ENCODE data around the gene ARHGAP26. TPM values are rescaled to one million over a fixed set of nuclear protein-coding genes. Genes with fewer than 3 reads are reported as not detected.
"Not testable (repeated sequence)": the region's sequence is repeated elsewhere in the genome, so short reads cannot be mapped to it uniquely, and the experiment has no call there.

ARHGAP26 gene
- total RNA-seq, 1 donor from 2014 or later = 71.6 TPM

GRCh38 chr5:143092711-143093451 is 322.7 kb downstream of the ARHGAP26 start:
- ATAC-seq; DNase-seq (ENCODE audit: low spot score); intact Hi-C loops (cut with DNase I): not testable (repeated sequence)

DNA sequence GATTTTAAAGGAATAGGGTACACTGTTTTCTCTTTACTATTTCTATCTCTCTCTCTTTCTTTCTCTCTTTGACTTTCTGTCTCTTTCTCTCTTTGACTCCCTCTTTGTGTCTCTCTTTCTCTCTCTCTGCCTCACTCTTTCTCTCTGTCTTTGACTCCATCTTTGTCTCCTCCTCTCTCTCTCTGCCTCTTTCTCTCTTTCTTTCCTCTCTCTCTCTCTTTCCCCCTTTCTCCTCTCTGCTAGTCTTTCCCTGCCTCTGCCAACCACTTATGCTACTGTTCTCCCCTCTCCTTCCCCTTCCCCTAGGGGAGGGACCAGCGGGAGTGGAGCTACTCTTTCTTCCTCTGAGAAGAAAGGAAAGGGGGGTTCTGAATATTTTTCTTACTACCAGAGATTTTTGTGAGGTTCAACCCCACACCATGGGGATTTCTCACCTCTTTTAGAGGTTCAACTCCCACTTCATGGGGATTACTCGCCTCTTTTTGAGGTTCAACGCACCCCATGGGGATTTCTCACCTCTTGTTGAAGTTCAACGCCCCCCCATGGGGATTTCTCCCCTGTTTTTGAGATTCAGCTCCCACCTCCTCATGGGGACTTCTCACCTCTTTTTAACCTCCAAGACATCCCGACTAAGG is 323.4 kb downstream of the ARHGAP26 start:
- ATAC-seq (peak; percentile 38), DNase-seq (ENCODE audit: low spot score) (no peak)
- intact Hi-C loops (cut with DNase I) = no loop called here

DNA sequence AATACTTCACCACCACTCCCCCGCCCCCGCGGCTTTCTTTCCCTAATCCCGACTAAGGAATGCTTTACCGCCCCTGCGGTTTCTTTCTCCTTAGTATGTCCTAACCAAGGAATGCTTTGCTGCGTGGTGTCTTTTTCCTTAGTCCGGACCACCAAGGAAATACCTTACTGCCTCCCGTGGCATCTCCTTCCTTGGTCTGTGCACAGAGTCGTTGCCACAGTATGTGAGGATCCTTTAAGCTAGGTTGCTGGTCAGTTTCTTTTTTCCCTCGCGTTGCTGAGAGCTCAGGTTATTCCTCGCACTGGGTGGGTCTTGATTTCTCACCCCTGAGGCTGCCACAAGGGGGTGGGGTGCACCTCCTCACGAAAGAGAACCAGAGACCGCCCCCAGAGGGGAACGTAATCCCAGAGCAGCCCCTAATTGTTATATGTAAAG is 323.9 kb downstream of the ARHGAP26 start:
- ATAC-seq (peak; percentile 74), DNase-seq (ENCODE audit: low spot score) (no peak)
- intact Hi-C loops (cut with DNase I) = no loop called here

DNA sequence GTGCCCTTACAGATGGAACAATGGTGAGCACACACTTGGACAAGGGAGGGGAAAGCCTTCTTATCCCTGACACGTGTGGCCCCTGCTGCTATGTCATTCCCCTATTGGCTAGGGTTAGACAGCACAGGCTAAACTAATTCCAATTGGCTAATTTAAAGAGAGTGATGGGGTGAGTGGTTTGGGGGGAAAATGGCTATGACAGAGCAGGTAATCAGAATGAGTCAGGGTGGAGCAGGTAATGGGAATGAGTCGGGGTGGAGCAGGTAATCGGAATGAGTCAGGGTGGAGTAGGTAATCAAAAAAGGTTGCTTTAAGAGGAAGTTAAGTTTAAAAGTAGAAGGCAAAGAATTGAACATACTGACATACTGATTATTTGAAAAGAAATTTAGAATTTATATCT is 324.4 kb downstream of the ARHGAP26 start:
- DNase-seq (ENCODE audit: low spot score); ATAC-seq; intact Hi-C loops (cut with DNase I): not testable (repeated sequence)

DNA sequence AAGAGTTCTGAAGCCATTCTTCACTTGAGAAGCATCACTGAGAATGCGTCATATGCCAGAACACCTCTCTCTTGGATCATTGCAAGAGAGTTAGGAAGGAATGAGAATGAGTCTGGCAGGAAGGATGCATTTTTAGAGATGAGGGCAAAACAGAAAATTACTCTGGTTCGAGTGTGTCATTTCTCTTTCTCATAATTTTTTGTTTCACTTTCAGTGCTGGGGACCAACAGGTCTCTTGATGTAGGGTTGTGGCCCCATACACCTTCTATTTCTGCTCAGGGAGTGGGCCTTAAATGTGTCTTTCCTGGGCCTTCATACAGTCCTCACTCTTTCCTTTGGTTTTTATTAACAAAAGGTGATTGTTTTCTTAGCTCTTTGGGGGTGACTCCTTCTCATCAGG is 330.9 kb downstream of the ARHGAP26 start:
- no peak for DNase-seq (ENCODE audit: low spot score)
- intact Hi-C loops (cut with DNase I) = no loop called here
- ATAC-seq = no peak

GRCh38 chr5:143101725-143102386 is 331.7 kb downstream of the ARHGAP26 start:
- DNase-seq (ENCODE audit: low spot score) (no peak), ATAC-seq (no peak)
- intact Hi-C loops (cut with DNase I) = no loop called here

DNA sequence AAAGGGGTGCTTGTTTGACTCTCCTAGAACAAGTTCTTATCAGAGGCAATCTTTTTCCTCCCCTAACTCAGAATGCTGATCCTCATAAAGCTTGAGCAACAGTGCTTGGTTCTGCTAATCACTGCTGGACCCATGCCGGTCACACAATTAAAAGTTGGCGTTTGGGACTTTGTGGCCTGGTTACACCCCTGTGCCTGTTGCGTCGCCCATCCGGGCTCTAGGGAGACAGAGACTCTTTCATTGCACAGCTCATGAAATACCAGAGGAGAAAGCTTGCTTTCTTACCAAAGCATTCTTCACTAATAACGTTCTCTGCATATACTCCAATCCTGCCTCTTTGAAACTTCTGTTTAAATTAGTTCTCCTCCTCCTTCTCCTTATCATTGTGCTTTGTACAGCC is 332.2 kb downstream of the ARHGAP26 start:
- DNase-seq (ENCODE audit: low spot score) (no peak), ATAC-seq (peak; percentile 62)
- intact Hi-C loops (cut with DNase I) = no loop called here

GRCh38 chr5:143105216-143105905 is 335.2 kb downstream of the ARHGAP26 start:
- intact Hi-C loops (cut with DNase I) = no loop called here
- no peak for ATAC-seq
- no peak for DNase-seq (ENCODE audit: low spot score)

DNA sequence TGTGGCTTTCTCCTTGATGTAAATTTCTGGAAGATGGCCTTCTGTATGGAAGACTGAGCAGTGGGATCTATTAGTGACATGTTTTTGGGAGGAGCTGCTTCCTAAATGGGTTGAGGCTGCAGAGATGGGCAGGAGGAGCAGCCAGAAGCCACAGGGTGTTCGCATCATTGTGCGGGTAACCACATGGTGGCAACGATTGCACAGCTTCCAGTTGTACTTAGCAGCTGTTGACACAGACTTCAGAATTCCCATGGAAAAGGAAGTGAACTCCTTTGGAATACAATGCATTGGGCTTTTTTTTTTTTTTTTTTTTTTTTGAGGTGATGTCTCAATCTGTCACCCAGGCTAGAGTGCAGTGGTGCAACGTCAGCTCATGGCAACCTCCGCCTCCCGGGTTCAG is 336.0 kb downstream of the ARHGAP26 start:
- DNase-seq (ENCODE audit: low spot score) (no peak), ATAC-seq (peak; percentile 86)
- intact Hi-C loops (cut with DNase I) = no loop called here

DNA sequence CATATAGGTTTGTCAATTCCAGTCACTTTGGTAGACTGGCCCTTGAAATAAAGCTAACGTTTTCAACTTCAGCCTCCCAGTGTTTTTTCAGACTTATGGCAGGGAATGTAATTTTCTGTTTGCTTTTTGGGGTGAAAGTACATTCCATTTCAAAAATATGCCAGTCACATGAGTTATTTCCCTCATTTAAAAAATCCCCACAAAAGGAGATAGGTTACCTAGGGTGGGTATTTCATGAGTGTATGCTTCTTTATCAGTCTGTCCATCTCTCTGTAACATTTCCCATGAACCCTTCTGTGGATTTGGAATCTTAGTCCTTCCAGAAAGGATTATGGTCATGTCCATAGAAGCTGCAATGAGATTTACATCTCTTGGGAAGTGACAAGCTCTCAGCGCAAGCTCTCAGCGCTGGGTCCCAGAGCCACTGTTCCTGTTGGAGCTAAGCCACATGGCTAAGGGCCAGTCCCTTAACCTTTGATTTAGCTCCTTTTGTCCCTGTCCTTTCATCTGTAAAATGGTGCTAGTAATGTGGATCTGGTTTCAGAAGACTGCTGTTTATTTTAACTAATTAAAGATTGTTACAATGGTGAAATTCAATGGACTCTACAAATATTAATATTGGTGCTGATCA is 338.4 kb downstream of the ARHGAP26 start:
- intact Hi-C loops (cut with DNase I) = no loop called here
- peak; percentile 27 for ATAC-seq
- DNase-seq (ENCODE audit: low spot score) = no peak

DNA sequence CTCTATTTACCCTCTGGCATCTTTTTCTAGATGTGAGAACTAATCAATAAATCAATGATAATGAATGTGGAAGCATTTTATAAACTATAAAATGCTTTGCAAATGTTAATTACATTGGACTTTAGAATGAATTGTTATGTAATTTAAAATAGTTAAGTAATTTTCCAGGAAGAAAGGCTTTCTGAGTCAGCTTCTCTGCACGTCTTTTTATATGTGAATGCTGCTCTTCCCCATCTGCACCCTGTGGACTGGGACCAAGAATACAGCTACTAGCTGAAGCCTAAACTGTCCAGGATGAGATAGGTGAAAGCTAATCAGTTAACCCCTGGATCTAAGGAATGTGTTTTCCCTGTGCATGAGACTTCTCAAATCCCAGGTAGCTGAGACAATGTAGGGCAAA is 340.4 kb downstream of the ARHGAP26 start:
- DNase-seq (ENCODE audit: low spot score) (no peak), ATAC-seq (no peak)
- intact Hi-C loops (cut with DNase I) = no loop called here

DNA sequence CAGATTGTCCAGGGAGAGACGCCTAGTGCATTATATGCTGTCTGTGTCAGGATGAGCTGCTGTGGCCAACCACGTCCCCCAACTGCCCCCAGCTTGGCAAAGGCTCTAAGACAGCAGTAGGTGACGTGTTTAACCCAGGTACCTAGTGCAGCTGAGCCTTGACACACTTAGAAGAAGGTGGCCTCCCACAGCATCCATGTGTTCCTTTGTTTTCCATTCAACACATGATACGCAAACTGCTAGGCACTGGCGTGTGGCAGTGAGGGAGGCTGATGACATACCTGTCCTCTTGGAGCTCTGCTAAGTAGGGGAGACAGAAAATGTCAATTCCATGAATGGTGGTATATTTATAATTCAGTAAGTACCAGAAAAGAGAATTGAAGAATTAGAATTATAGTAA is 341.6 kb downstream of the ARHGAP26 start:
- DNase-seq (ENCODE audit: low spot score) (no peak), ATAC-seq (no peak)
- intact Hi-C loops (cut with DNase I) = no loop called here

GRCh38 chr5:143113461-143113860 is 343.3 kb downstream of the ARHGAP26 start:
- ATAC-seq (no peak), DNase-seq (ENCODE audit: low spot score) (no peak)
- intact Hi-C loops (cut with DNase I) = no loop called here

DNA sequence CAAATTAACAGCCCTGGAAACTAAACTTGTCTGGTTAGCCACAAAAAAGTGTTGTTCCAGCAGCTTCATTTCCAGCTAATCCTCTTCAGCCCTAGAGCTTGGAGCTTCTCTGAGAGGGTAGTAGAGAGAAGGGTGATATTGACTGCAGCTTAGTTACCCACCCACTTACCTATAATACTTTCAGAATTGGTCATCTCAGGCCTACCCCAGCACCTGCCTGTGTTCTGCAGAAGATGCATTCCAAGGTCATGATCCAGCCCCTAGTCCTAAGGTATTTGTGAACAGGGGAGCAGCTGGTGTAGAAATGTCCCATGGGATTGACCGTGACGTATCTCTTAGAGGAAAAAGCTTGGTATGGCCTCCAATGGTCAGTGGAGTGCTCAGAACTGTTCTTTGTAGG is 344.3 kb downstream of the ARHGAP26 start:
- DNase-seq (ENCODE audit: low spot score) (no peak), ATAC-seq (no peak)
- intact Hi-C loops (cut with DNase I) = no loop called here

- DNase-seq (ENCODE audit: low spot score) (no peak), ATAC-seq (no peak)
- intact Hi-C loops (cut with DNase I) = no loop called here
Measured at GRCh38 chr5:143115381-143115780, 345.2 kb downstream of the ARHGAP26 start.

- intact Hi-C loops (cut with DNase I) = no loop called here
- no peak for ATAC-seq
- no peak for DNase-seq (ENCODE audit: low spot score)
Measured at GRCh38 chr5:143116814-143117213, 346.6 kb downstream of the ARHGAP26 start.

- no peak for ATAC-seq
- no peak for DNase-seq (ENCODE audit: low spot score)
- intact Hi-C loops (cut with DNase I) = no loop called here
Measured at GRCh38 chr5:143117821-143118220, 347.6 kb downstream of the ARHGAP26 start.

- ATAC-seq (peak; percentile 46), DNase-seq (ENCODE audit: low spot score) (no peak)
- intact Hi-C loops (cut with DNase I) = no loop called here
Measured at GRCh38 chr5:143118222-143118621, 348.0 kb downstream of the ARHGAP26 start.

- DNase-seq (ENCODE audit: low spot score); intact Hi-C loops (cut with DNase I); ATAC-seq: not testable (repeated sequence)
Measured at GRCh38 chr5:143118818-143119217, 348.6 kb downstream of the ARHGAP26 start.
